NCI-H128 (cell line): ENCODE measurements around the gene CENPV.
A peak's percentile ranks its signal among the peaks of the same experiment; 100 is the strongest.

ENCODE experiments used
- DNase-seq: peaks from one replicate; lab custom pipeline; 2025; ENCODE audit not compliant: unreplicated experiment; lab: John Stamatoyannopoulos, UW

Gene CENPV

DNA sequence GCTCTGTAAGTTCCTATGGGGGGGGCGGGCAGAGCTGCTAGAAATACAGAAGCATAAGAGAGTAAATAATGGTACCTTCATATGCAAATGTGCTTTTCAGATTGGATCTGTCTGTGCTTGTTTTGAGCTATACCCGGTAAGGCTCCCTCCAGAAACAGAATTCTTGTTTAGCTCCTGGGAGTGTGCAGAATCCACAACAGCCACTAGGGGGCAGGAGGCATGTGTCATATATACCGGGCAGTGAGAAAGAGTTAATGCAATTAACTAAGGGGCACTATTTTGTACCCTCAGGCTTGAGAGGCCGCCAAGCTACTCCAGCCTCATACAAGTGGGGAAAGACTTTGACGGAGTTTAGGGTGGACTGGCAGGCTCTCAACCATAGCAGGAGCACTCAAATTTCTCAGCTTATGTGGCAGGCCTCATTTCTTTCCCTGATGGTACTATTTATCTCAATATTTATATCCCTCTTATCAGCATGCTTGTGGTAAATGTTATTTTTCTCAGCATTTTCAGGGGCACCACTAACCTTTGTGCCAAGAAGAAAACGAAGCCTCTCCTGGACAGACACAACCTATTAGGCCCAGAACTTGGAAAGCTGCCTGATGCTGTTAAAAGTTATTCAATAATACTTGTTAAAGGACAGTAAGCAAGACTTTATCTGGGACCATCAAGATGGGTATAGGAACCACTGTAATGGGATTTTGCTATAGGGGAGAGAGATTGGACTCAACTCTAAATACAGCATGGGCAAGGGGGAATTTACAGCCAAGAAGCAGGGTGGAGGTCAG lies 10.7 kb upstream of the CENPV start:
- peak; percentile 22 for DNase-seq

DNA sequence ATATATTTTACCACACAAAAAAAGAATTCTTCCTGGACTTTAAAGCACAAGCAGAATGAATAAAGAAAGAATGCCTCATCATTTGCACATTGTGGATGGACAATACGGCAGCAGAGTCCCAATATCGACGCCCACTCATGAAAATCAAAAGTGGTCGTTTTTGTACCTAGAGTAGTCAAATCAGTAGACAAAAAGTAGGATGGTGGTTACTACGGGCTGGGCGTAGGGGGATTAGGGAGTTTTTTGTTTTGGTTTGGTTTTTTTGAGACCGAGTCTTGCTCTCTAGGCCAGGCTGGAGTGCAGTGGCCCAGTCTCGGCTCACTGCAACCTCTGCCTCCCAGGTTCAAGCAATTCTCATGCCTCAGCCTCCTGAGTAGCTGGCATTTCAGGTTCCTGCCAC lies 8.6 kb upstream of the CENPV start:
- DNase-seq = no peak

DNA sequence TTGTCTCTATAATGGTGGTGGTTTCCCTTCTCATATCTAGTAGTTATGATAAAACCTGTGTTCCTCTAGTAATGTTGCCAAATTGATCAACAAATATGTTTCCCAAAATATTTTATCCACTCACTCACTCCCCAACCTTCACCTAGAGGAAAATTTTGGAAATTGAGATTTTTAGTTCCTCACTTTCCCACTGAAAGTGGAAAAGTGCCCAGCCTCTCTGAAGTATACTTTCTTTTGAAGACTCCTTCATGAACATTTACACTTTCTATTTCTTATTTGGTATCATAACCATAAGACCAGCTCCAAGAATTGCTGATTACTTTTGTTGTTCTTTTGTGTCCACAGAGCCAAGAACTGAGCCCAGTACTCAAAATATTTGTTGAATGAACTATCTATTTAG lies 5.1 kb upstream of the CENPV start:
- DNase-seq = no peak

DNA sequence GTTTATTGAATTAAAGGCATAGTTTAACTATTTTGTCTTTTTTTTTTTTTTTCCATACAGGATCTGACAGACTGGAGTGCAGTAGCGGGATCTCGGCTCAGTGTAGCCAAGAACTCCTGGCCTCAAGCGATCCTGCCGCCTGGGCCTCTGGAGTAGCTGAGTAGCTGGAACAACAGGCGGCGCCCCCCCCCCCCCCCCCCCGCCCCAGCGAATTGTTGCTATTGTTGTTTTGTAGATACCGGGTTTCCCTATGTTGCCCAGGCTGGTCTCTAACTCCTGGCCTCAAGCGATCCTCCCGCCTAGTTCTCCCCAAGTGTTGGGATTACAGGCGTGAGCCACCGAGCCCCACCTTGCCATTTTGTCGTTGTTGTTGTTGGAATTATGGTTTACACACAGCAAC lies 1.3 kb upstream of the CENPV start:
- DNase-seq = no peak

DNA sequence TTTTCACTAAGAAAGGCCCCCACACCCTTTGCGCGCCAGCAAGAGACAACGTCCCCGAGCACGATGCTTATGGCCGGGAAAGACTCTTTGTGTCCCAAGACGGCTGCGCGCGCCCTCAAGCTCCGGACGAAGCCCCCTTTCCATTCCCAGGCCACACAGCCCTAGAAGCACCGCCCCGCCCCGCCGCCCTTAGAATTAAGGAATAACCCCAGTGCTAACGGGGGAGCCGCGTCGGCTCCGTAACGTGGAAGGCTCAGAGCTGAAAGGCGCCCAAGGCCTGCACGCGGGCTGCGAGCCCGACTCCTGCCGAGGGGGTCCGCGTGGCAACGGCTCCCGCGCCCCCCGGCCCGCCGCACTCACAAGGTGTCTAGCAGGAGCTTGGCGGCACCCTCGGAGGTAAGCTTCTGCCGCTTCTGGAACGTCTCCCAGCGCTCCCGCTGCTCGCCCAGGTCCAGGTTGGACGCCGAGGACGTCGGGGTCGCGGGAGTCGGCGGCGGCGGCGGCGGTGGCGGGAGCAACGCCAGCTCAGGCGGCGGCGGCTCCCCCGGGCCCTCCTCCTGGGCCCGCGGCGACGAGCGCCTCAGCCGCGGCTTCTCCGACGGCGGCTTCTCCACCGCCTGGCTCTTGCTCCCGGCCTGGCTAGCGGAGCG lies 477 bp downstream of the CENPV start:
- no peak for DNase-seq

DNA sequence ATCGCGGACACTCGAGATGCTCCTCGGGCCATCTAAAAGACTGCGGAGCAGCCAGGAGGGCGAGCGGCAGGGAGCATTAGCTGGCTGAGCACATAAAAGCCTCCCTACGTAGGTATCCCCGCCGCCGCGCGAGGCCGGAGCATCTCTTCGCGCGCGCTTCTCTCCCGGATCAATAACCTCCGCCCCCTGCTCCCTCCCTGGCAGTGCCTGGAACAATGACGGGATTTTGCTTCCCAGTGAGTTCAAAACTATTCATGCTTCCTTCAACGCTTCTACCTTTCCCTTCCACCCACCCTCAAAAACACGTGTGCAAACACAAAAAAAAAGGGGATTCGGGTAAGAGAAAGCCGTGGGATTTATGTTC lies 984 bp downstream of the CENPV start:
- DNase-seq = peak; percentile 16

DNA sequence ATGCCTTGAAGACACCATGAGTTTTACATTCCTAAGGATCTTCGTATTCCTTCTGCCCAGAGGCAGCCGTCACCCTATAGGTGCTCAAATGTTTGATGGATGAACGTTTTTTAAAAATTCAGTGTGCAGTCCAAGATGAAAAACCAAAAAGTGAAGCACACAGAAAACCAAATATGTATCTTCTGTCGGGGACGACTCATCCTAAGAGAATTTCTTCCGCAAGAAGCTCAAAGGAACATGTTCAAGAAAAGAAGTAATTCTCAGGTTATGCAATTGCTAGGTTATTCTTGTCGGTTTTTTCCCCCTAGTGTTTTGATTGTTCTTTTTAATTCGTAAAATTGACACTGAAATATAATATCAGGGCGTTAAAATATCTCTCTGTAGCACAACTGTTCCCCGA lies 1.4 kb downstream of the CENPV start:
- DNase-seq = no peak

DNA sequence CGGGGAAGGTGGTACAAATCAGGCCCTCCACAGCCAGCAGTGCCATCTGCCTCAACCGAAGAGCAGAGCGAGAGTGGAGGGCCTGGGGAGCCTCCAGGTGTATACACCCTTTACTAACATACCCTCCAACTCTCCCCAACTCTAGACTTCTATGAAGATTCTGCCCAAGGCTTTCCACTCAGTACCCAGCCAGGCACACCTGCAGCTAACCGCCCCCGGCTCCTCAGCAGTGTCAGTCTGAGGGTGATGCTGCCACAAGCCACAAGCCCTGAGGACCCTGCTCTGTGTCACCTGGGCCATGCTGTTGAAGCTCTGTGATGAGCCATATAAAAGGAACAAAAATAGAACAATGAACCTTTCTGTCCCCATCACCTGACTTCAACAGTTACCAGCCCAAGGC lies 3.8 kb downstream of the CENPV start:
- no peak for DNase-seq

DNA sequence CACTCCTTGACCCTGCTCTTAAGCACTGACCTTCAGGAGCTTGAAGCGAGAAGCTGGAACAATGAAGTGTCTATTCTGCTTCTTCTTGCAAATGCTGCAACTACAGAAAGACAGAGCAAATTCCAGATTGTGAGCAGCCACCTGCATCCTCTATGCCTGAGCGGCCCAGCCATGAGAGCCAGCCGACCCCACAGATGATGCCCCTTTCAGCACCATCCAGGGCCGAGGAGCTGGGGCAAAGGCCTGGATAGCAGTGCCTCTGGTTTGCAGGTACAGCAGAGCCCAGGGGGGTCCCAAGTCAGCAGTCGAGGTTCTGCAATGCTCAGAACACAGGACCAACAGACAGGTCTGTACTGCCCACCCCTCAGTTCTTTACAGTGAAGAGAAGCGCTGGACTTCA lies 4.7 kb downstream of the CENPV start:
- no peak for DNase-seq

DNA sequence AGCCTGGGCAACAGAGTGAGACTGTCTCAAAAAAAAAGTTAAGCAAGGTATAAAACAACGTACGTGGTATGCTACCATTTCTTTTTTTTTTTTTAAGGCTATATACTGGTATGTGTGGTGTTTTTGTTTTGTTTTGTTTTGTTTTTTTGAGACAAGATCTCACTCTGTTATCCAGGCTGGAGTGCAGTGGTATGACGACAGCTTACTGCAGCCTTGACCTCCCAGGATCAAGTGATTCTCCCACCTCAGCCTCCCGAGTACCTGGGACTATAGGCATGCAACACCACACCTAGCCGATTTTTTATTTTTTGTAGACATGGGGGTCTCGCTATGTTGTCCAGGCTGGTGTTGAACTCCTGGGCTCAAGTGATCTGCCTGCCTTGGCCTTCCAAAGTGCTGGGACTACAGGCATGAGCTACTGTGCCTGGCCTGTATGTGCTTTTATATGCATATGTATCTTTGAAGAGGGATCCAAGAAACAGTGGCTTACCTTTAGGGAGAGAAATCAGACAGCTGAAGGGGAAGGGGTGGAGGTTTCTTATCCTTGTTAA lies 6.5 kb downstream of the CENPV start:
- no peak for DNase-seq

DNA sequence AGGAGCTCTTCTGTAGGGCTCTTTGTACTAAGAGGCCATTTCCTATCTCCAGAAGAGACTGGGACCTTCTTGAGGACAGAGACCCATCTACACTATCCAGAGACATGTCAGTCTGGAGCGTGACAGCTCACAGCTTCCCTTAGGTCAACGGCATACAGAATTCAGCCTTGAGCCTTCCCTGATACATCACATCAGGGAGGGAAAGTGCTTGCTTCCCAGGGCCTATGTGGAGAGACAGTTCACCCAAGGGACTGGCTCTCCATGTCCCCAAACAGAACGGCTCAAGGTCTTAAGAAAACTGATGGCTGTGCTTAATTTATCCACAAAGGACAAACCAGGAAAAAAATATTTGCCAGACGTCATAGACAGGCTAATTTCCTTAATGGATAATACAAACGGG lies 7.7 kb downstream of the CENPV start:
- DNase-seq = no peak

DNA sequence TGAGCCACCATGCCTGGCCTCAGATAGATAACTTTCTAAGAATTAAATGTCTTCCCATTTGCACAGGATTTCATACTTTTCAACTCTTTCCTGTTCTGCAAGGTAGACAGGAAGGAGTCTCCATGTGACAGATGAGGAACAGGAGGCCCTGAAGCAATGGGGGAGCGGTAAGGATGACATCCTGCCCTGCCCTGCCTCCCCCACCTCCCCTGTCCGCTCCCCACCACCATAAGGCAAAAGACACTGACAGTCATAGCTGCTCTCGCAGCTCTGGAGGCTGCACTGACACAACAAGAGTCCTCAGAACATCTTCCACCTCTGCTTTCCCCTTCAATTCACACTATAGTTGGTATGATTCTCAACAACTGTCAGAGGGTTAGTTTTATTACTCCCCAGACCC lies 9.7 kb downstream of the CENPV start:
- DNase-seq = no peak

DNA sequence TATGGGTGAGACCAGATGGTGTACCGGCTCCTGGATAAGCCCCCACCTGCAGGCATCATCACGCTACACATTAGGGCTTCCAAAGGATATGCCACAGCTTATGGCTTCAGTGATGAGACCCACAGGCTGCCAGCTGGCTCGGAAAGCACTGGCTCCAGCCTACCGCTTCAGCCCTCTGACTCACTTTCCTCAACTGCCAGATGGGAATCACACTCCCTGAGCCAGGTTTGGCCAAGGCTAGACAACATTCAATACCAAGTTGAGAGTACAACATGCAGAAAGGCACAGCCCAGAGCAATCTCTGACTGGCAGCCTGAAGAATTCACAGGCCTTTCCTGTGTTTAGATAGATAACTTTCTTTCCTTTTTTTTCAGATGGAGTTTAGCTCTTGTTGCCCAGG lies 10.3 kb downstream of the CENPV start:
- no peak for DNase-seq

DNA sequence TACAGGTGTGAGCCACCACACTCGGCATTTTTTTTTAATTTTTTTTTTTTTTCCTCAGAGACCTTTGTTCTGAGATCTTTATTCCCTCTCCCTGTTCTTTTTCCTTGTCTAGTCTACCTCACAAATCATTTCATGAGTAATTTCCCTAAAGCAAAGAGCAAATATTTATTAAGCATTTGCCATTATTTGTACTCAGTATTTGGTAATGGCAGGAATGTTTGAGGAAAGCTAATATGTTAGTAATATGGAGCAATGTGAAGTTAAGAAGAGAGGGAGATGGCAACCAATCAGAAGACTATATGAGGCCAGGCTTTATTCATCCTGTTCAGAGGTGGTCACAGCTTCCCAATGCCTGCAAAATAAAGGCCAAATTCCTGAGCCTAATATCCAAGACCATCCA lies 13.3 kb downstream of the CENPV start:
- DNase-seq = no peak

DNA sequence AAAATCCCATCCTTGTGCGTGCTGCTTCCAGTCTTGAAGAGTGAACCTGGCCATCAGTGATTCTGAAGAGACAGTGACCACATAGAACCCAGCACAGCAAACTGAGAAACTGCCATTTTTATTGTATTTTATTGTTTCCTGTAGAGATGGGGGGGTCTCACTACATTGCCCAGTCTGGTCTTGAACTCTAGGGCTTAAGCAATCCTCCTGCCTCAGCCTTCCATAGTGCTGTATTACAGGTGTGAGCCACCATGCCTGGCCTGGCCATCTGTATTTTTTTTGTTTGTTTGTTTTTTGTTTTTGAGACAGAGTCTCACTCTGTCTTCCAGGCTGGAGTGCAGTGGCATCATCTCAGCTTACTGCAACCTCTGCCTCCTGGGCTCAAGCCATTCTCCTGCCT lies 13.9 kb downstream of the CENPV start:
- DNase-seq = no peak

DNA sequence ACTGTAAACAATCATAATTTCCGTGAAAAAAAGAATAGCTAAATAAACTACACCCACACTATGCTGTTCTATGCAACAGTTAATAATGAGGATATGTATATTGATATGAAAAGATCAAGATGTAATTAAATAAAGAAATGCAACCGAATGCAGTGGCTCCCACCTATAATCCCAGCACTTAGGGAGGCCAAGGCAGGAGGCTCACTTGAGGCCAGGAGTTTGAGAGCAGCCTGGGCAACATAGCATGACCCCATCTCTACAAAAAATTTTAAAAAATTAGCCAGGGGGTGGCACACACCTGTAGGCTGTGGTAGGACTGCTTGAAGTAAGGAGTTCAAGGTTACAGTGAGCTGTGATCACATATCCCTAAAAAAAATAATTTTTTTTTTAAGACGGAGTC lies 14.9 kb downstream of the CENPV start:
- DNase-seq = no peak

DNA sequence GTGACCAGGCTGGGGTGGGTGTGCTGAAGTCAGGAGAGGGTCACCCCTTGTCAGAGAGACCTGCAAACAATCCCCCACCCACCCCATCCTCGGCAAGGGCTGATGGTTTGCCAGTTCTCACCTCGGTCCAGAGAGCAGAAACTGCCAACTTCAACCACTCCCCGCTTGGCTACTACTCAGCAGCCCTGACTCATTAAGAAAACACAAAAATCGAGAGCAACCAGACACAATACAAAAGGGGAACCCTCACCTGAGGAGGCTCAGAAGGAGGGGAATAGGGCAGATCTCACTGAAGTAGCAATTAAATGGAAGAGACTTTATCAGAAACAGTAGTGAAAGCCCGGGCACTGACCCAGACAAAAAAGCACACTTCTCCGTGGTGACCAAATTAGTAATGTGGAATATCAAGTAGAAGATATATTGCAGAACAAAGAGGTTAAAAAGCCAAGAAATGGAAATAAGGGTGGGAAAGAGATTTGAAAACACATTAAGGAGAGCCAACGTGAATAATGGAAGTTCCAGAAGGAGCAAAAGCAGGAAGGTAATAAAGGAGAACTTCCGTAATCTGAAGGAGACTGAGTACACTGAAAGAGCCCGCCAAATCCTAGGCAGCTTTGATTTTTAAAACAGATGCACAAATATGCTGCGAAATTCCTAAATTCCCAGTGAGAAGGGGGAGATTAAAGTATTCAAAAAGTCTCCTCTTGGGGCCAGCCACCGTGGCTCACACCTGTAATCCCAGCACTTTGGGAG lies 23.6 kb downstream of the CENPV start:
- no peak for DNase-seq

DNA sequence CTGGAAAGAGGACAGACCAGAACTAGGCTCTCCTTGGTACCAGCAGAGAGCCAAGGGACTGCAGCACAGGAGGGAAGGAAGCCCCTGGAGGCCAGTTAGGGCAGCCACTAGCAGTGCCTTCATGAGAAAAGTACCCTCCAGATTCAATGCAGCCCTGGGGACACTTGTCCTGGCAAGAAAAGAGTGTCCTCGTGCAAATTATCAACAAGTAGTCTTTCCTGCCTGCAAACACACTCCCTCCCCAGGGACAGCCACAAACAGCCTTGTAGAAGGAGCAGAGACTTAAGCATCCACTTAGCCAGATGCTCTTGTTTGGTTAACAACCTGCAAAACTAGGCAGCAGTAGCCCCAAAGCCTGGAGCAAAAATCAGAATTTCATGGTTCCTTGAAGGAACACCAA lies 24.3 kb downstream of the CENPV start:
- DNase-seq = no peak

DNA sequence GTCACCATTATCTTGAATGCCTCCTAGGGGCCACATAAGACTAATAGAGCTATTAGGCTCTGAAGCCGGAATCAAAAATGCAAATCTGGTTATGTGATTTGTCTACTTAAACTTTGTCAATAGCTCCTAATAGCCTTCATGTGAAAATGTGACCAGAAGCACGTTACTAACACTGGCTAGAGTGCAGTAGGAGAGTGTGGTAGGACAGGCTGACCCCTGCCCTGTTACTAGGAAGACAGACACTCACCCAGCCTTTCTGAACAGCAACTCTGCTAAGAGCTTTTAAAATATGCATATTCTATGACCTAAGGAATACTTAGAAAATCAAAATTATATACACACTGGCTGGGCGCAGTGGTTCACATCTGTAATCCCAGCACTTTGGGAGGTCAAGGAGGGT lies 26.3 kb downstream of the CENPV start:
- no peak for DNase-seq

DNA sequence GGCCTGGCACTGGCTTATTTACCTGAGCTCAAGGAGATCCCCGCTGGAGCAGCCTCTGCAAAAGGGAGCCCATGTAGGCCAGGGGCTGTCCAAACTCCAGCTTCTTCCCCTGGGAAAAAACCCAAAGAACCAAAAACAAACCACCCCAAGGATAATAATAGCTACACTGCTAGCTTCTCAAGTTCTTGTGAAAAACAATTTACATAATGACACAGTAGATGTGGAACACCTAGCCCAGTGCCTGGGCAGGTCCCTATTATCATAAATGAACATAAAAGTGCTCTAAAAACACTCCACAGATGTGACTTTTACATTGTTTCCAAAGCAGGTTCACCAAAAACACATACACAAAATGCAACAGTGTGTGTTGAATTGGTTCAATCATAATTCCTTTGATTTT lies 27.3 kb downstream of the CENPV start:
- no peak for DNase-seq

DNA sequence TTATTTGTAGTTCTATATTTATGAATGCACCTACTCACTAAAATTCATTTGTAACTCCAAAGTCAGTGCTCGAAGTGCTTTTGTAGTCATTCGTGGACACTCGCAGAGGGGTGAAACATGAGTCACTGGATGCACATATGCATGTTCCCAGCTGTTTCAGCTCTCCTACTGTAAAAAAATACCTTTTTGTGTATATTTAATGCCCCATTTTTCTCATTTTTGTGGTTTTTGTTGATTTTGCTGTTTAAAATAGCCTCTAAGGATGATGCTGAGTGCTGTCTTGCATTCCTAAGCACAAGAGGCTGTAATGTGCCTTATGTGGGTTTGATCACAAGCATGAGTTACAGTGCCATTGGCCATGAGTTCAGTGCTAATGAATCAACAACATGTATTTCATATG lies 30.6 kb downstream of the CENPV start:
- DNase-seq = no peak

DNA sequence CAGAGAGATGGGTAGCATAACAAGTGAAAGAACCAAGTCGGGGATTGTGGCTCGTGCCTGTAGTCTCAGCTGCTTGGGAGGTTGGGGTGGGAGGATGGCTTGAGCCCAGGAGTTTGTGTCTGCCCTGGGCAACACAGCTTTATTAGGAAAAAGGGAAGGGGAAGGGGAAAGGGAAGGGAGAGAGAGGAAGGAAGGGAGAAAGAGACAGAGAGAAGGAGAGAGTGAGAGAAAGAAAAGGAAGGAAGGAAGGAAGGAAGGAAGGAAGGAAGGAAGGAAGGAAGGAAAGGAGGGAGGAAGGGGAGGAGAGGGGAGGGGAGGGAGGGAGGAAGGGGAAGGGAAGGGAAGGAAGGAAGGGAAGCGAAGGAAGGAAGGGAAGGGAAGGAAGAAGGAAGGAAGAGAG lies 33.3 kb downstream of the CENPV start:
- DNase-seq = no peak
